NCI-H146 treated with DMSO at 0.1 percent for 48 hours (cell line): ENCODE measurements around the gene NAALADL2.
A peak's percentile ranks its signal among the peaks of the same experiment; 100 is the strongest.

Experiments used
- DNase-seq: peaks from one replicate; lab custom pipeline; 2025; ENCODE audit not compliant: unreplicated experiment; lab: John Stamatoyannopoulos, UW

NAALADL2 gene

GRCh38 chr3:174960898-174961297, 101.8 kb downstream of the NAALADL2 start:
- DNase-seq = no peak

GRCh38 chr3:174973465-174973864, 114.3 kb downstream of the NAALADL2 start:
- no peak for DNase-seq

- DNase-seq = no peak
These were observed 127.6 kb downstream of the NAALADL2 start for GRCh38 chr3:174986685-174987084.

- no peak for DNase-seq
These were observed 142.0 kb downstream of the NAALADL2 start for GRCh38 chr3:175001091-175001490.

GRCh38 chr3:175002732-175003143, 143.6 kb downstream of the NAALADL2 start:
- no peak for DNase-seq

- DNase-seq = no peak
These were observed 144.5 kb downstream of the NAALADL2 start for GRCh38 chr3:175003590-175003989.

GRCh38 chr3:175005193-175005592, 146.1 kb downstream of the NAALADL2 start:
- peak; percentile 19 for DNase-seq

- peak; percentile 52 for DNase-seq
These were observed 146.7 kb downstream of the NAALADL2 start for GRCh38 chr3:175005881-175006280.

- no peak for DNase-seq
These were observed 148.2 kb downstream of the NAALADL2 start for GRCh38 chr3:175007306-175007705.

GRCh38 chr3:175009295-175009694, 150.2 kb downstream of the NAALADL2 start:
- DNase-seq = no peak

- no peak for DNase-seq
These were observed 156.0 kb downstream of the NAALADL2 start for GRCh38 chr3:175015056-175015635.

- DNase-seq = no peak
These were observed 160.0 kb downstream of the NAALADL2 start for GRCh38 chr3:175018946-175019727.

GRCh38 chr3:175020101-175020500, 161.0 kb downstream of the NAALADL2 start:
- DNase-seq = no peak

GRCh38 chr3:175029828-175030227, 170.7 kb downstream of the NAALADL2 start:
- DNase-seq = no peak

GRCh38 chr3:175039875-175040274, 180.7 kb downstream of the NAALADL2 start:
- DNase-seq = no peak

GRCh38 chr3:175041369-175041768, 182.2 kb downstream of the NAALADL2 start:
- no peak for DNase-seq

- DNase-seq = no peak
These were observed 187.5 kb downstream of the NAALADL2 start for GRCh38 chr3:175046601-175047000.

- DNase-seq = no peak
These were observed 188.7 kb downstream of the NAALADL2 start for GRCh38 chr3:175047786-175048185.

GRCh38 chr3:175057401-175057800, 198.3 kb downstream of the NAALADL2 start:
- no peak for DNase-seq

- DNase-seq = no peak
These were observed 200.7 kb downstream of the NAALADL2 start for GRCh38 chr3:175059788-175060187.

- no peak for DNase-seq
These were observed 206.4 kb downstream of the NAALADL2 start for GRCh38 chr3:175065497-175065896.

- DNase-seq = no peak
These were observed 207.7 kb downstream of the NAALADL2 start for GRCh38 chr3:175066617-175067415.
